GM18519 (cell line): ENCODE results near the gene TRIM36.

Source experiments
- ATAC-seq: cut with Tn5 transposase; IDR thresholded peaks from one replicate; pipeline ENCODE4 v1.9.1; 2021; ENCODE audit warnings: mild to moderate bottlenecking, moderate library complexity; ENCODE audit not compliant: unreplicated experiment, low FRiP score

The TRIM36 gene

GRCh38 chr5:115169487-115170133 lies at the start of gene TRIM36:
Gene TRIM36 (minus strand): TSS chr5:115169908. CDS start chr5:115169634, 274 bp downstream.
- peak; percentile 96 for ATAC-seq

GRCh38 chr5:115214541-115214940 lies 44.8 kb upstream of the TRIM36 start:
- ATAC-seq: no peak

- ATAC-seq: peak; percentile 100
Observed at GRCh38 chr5:115209279-115209678, 39.6 kb upstream of the TRIM36 start.

- no peak for ATAC-seq
Observed at GRCh38 chr5:115202952-115203351, 33.2 kb upstream of the TRIM36 start.

- ATAC-seq: no peak
Observed at GRCh38 chr5:115196161-115196560, 26.5 kb upstream of the TRIM36 start.

GRCh38 chr5:115194676-115195075 lies 25.0 kb upstream of the TRIM36 start:
- ATAC-seq: no peak

- ATAC-seq: no peak
Observed at GRCh38 chr5:115193295-115193694, 23.6 kb upstream of the TRIM36 start.

- no peak for ATAC-seq
Observed at GRCh38 chr5:115192098-115192497, 22.4 kb upstream of the TRIM36 start.

- no peak for ATAC-seq
Observed at GRCh38 chr5:115191474-115192031, 21.8 kb upstream of the TRIM36 start.

- no peak for ATAC-seq
Observed at GRCh38 chr5:115190388-115190787, 20.7 kb upstream of the TRIM36 start.

- no peak for ATAC-seq
Observed at GRCh38 chr5:115189866-115190265, 20.2 kb upstream of the TRIM36 start.

GRCh38 chr5:115186794-115187193 lies 17.1 kb upstream of the TRIM36 start:
- no peak for ATAC-seq

- ATAC-seq: no peak
Observed at GRCh38 chr5:115184770-115185169, 15.1 kb upstream of the TRIM36 start.

- ATAC-seq: no peak
Observed at GRCh38 chr5:115181757-115182156, 12.0 kb upstream of the TRIM36 start.

- ATAC-seq: peak; percentile 38
Observed at GRCh38 chr5:115180165-115180709, 10.5 kb upstream of the TRIM36 start.

- peak; percentile 27 for ATAC-seq
Observed at GRCh38 chr5:115179394-115180164, 9.9 kb upstream of the TRIM36 start.

GRCh38 chr5:115179030-115179393 lies 9.3 kb upstream of the TRIM36 start:
- no peak for ATAC-seq

GRCh38 chr5:115170929-115171510 lies 1.3 kb upstream of the TRIM36 start:
- no peak for ATAC-seq

- peak; percentile 26 for ATAC-seq
Observed at GRCh38 chr5:115170134-115170928, 623 bp upstream of the TRIM36 start.

- ATAC-seq: no peak
Observed at GRCh38 chr5:115168829-115169486, 750 bp downstream of the TRIM36 start.
